K562 (cell line): ENCODE measurements around the gene ARHGEF9. TPM values are rescaled to one million over a fixed set of nuclear protein-coding genes. Genes with fewer than 3 reads are reported as not detected.

Experiments
- ATAC-seq: fragments of 200-7000 bp; cut with Tn5 transposase; 3 replicates; pipeline ENCODE4 v1.9.1; 2020; ENCODE audit warnings: moderate library complexity
- BruUV-seq: library from RNA; stranded (reverse); fragments of 400-500 nt; replicated peaks from 2 replicates; lab custom pipeline; 2021; lab: Mats Ljungman, UMichigan
- CTCF ChIA-PET: fragments of 300-600 bp; formaldehyde crosslinking; extraction: SDS; loops from one replicate; lab custom pipeline; 2021; ENCODE audit warnings: low intra/inter-chr PET ratio; lab: Yijun Ruan, JAX
- POLR2A ChIA-PET: fragments of 300-600, 350-650 bp; sonication (Branson Sonifier 250); formaldehyde crosslinking; extraction: SDS; loops from one replicate; lab custom pipeline; 2021; ENCODE audit warnings: antibody characterized with exemption, inconsistent platforms; lab: Yijun Ruan, JAX
- DNase-seq, 4 experiments: peaks; one replicate each; pipeline versions ENCODE4 v3.0.0 to v3.0.0-alpha.2; 2011 to 2018; ENCODE audit warnings: low spot score in 3 of 4, mixed read lengths in 3 of 4; ENCODE audit errors: extremely low read depth in 1 of 4
- FAIRE-seq: peaks from 2 replicates; lab custom pipeline; 2011; peaks lifted over from hg19 to GRCh38; lab: Jason Lieb, UNC
- H2AFZ ChIP-seq: 2 replicates; pipeline ENCODE4 v1.6.0; 2011; ENCODE audit warnings: low read depth, low read length, control low read depth, inconsistent platforms
- H3K27ac ChIP-seq: fragments of 200-600 bp; 3 replicates; pipeline ENCODE4 v1.8.0; 2011; ENCODE audit warnings: low read depth, mild to moderate bottlenecking, control low read depth, inconsistent platforms, low read length, moderate library complexity, mixed read lengths; ENCODE audit errors: extremely low read depth
- H3K27me3 ChIP-seq, 2 experiments: fragments of 300-600 bp in 1 of 2; 2 replicates in 1 of 2; 3 replicates in 1 of 2; pipeline versions ENCODE4 v1.6.0 to v1.8.0; 2011; ENCODE audit warnings: inconsistent platforms in 2 of 2, low read length in 2 of 2, mild to moderate bottlenecking in 1 of 2, mixed read lengths in 1 of 2, moderate library complexity in 1 of 2; ENCODE audit not compliant: control insufficient read depth in 2 of 2, insufficient read depth in 2 of 2
- H3K36me3 ChIP-seq: fragments of 300-600 bp; 3 replicates; pipeline ENCODE4 v1.8.0; 2011; ENCODE audit warnings: mild to moderate bottlenecking, low read length, inconsistent platforms; ENCODE audit not compliant: control insufficient read depth, insufficient read depth
- H3K4me1 ChIP-seq, 2 experiments: fragments of 200-600 bp in 1 of 2; replicated peaks in 1 of 2; 2 replicates in 1 of 2; 3 replicates in 1 of 2; pipeline versions ENCODE4 v1.5.1 to v1.8.0; 2011; ENCODE audit warnings: inconsistent platforms in 2 of 2, low read length in 2 of 2, mild to moderate bottlenecking in 1 of 2, mixed read lengths in 1 of 2, moderate library complexity in 1 of 2; ENCODE audit not compliant: control insufficient read depth in 2 of 2, insufficient read depth in 2 of 2
- H3K4me2 ChIP-seq: 2 replicates; pipeline ENCODE4 v1.6.1; 2011; ENCODE audit warnings: low read length, control low read depth, inconsistent platforms, mixed read lengths; ENCODE audit not compliant: insufficient read depth
- H3K4me3 ChIP-seq: fragments of 200-600 bp; sonication (generic), shearing (Covaris generic); 2 replicates; pipeline ENCODE4 v1.5.1; 2016; ENCODE audit warnings: control low read depth, inconsistent platforms
- H3K79me2 ChIP-seq: fragments of 200-600 bp; 3 replicates; pipeline ENCODE4 v1.8.0; 2011; ENCODE audit warnings: low read length, inconsistent platforms; ENCODE audit not compliant: control insufficient read depth, insufficient read depth
- H3K9ac ChIP-seq, 2 experiments: 2 replicates each; pipeline versions ENCODE4 v1.6.0 to v1.6.1; 2011; ENCODE audit warnings: low read depth in 2 of 2, low read length in 2 of 2, control low read depth in 1 of 2, inconsistent platforms in 1 of 2, mild to moderate bottlenecking in 1 of 2, mixed read lengths in 1 of 2; ENCODE audit not compliant: insufficient read depth in 1 of 2
- H3K9me1 ChIP-seq: one replicate; pipeline ENCODE4 v1.6.0; 2011; ENCODE audit warnings: inconsistent platforms, mild to moderate bottlenecking, low read length, moderate library complexity; ENCODE audit not compliant: control insufficient read depth, insufficient read depth
- H3K9me3 ChIP-seq: replicated peaks from 2 replicates; pipeline ENCODE4 v1.5.1; 2011; ENCODE audit warnings: low read depth, low read length, inconsistent platforms; ENCODE audit not compliant: control insufficient read depth, insufficient read depth
- H4K20me1 ChIP-seq: replicated peaks from 2 replicates; pipeline ENCODE4 v1.6.1; 2011; ENCODE audit warnings: low read length, inconsistent platforms, mixed read lengths; ENCODE audit not compliant: control insufficient read depth, insufficient read depth
- ASH1L ChIP-seq: fragments of 450-650 bp; IDR thresholded peaks from 2 replicates; pipeline ENCODE4 v1.6.1; 2018; ENCODE audit warnings: borderline replicate concordance, mild to moderate bottlenecking, low read depth; ENCODE audit not compliant: partially characterized antibody
- BRD9 ChIP-seq: fragments of 450-650 bp; IDR thresholded peaks from 2 replicates; pipeline ENCODE4 v1.6.1; 2018; ENCODE audit warnings: low read depth; ENCODE audit not compliant: partially characterized antibody
- E2F1 ChIP-seq: sonication (generic); formaldehyde crosslinking; IDR thresholded peaks from 2 replicates; pipeline ENCODE4 v1.8.1; 2023; ENCODE audit warnings: mild to moderate bottlenecking, missing genetic modification reagents, moderate library complexity
- KLF1 ChIP-seq: fragments of 450-650 bp; IDR thresholded peaks from 2 replicates; pipeline ENCODE4 v1.6.1; 2016; ENCODE audit warnings: missing genetic modification characterization, missing compliant biosample characterization
- PCBP2 ChIP-seq: fragments of 200-400 bp; formaldehyde crosslinking; IDR thresholded peaks from 2 replicates; pipeline ENCODE4 v1.6.1; 2018; ENCODE audit warnings: low read length, low read depth, mild to moderate bottlenecking, moderate library complexity; ENCODE audit not compliant: poor library complexity, severe bottlenecking
- RBM34 ChIP-seq: fragments of 200-400 bp; formaldehyde crosslinking; IDR thresholded peaks from 2 replicates; pipeline ENCODE4 v1.6.1; 2018; ENCODE audit warnings: low read length, borderline replicate concordance; ENCODE audit not compliant: insufficient read depth
- SAFB2 ChIP-seq: fragments of 200-400 bp; formaldehyde crosslinking; IDR thresholded peaks from 2 replicates; pipeline ENCODE4 v1.6.1; 2018; ENCODE audit warnings: borderline replicate concordance, low read length, low read depth, moderate library complexity; ENCODE audit not compliant: severe bottlenecking
- SMARCB1 ChIP-seq: IDR thresholded peaks from 2 replicates; pipeline ENCODE4 v1.6.1; 2011; ENCODE audit warnings: improper control_type of control experiment, low read depth; ENCODE audit not compliant: insufficient read length
- ZNF174 ChIP-seq: fragments of 250-450 bp; sonication (Bioruptor Pico); IDR thresholded peaks from 2 replicates; pipeline ENCODE4 v1.4.0; 2020; ENCODE audit warnings: mild to moderate bottlenecking
- WGBS: fragments of 100-300 bp; shearing (Covaris generic); methylation state at CpG from one replicate; pipeline ENCODE4 v1.1.6; 2016; ENCODE audit warnings: low coverage, mixed read lengths; ENCODE audit not compliant: insufficient coverage; ENCODE audit errors: missing lambda C conversion rate; 5-methylcytosine and 5-hydroxymethylcytosine counted together
- in situ Hi-C: fragments of 300-500 bp; cut with MboI; formaldehyde crosslinking; loops from 4 replicates; pipeline ENCODE4 v1.15.0; 2018; ENCODE audit warnings: inconsistent platforms, mixed read lengths
- intact Hi-C: fragments of 100-400 bp; cut with micrococcal nuclease; formaldehyde crosslinking; loops from 2 replicates; pipeline ENCODE4 v1.14.2; 2022
- polyA plus RNA-seq, 8 experiments: library from polyadenylated mRNA; depleted of rRNA in 4 of 8; stranded (reverse) in 5 of 8; unstranded in 3 of 8; fragments of >200 nt; fragmentation: Nextera tagmentation in 2 of 8; fragmentation: Illumina TruSeq in 1 of 8; extraction: Ambion mirVana in 2 of 8; extraction: Trizol in 1 of 8; gene quantifications; 2 replicates each; pipeline versions ENCODE4 v1.2.1 to v1.2.3, GENCODE V29; 2011 to 2014; ENCODE audit warnings: inconsistent platforms in 1 of 8, missing spikeins in 1 of 8
- total RNA-seq, 7 experiments: library from RNA; depleted of rRNA in 6 of 7; stranded (reverse); fragments of >200 nt in 6 of 7; fragmentation: Illumina TruSeq in 2 of 7; extraction: Trizol in 2 of 7; gene quantifications; 2 replicates each; pipeline versions ENCODE4 v1.2.1 to v1.2.3, GENCODE V29; 2011 to 2021; ENCODE audit warnings: low replicate concordance in 1 of 7

The ARHGEF9 gene
- total and polyA plus RNA-seq, 9 of the 15 experiments (the other 6 are each of a cell fraction or from before 2014, with no cell fraction given) = 0.09 to 0.24 (median 0.15) TPM; not detected in 2

DNA sequence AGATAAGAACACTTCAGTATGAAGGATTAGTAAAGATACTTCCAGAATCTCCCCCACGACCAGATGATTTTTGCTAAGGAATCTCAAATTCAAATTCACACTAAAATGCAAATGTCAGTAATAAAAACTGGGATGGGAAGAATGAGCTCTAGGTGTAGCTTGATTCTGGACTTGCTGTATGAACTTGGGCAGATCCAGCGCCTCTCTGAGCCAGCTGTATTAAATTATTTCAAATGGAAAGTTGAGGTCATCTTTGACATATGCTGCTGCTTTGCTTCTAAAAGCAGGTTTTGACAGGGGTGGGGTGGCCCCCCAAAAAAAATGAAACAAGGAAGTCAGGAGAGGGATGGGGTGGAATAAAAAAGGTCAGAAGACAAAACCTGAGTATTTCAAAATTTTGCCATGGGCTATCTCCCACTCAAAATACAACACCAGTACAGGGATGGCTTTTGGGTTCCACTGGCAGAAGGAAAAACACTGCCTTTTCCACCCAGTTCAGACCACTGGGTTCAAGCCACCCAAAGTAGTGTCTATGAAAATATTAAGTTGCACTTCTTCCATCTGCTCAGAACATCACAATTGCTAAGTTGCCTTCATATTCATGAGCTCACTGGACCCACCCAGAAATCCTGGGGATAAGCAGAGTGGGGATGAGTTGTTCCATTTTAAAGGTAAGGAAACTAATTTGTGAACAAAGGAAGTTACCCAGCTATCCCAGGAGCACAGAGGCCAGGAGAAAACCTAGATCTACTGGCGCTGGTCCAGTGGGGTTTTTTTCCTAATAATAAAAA lies 47.7 kb downstream of the ARHGEF9 start (continued):
- no peak for TF ChIP-seq E2F1 (CRISPR knock-in tag)
- no peak for TF ChIP-seq BRD9
- TF ChIP-seq RBM34 = no peak
- TF ChIP-seq SAFB2 = no peak
- no peak for TF ChIP-seq ASH1L
- TF ChIP-seq ZNF174 = no peak

GRCh38 chrX:63735882-63736281 lies 49.1 kb downstream of the ARHGEF9 start:
- intact Hi-C loops (no loop called here), in situ Hi-C loops (no loop called here)
- no peaks in the 10 kb centered on the region for H3K36me3 ChIP-seq
- H3K27ac ChIP-seq = no peak overlapping the region
- TF ChIP-seq PCBP2 = no peak
- no peak for TF ChIP-seq KLF1 (tag)
- no peak for TF ChIP-seq SMARCB1
- H3K79me2 ChIP-seq = no peaks in the 10 kb centered on the region
- no peak for FAIRE-seq
- H4K20me1 ChIP-seq = no peaks in the 10 kb centered on the region
- no peak overlapping the region for H3K4me2 ChIP-seq
- no peak for DNase-seq
- H3K4me1 ChIP-seq = no peaks in the 10 kb centered on the region
- CTCF ChIA-PET = no interaction called here
- no TSS peak for BruUV-seq
- 0% methylated on average over 1 of the region's 1 CpG for WGBS
- H3K4me3 ChIP-seq = no peak overlapping the region
- no peak overlapping the region for H3K9ac ChIP-seq
- H3K9me3 ChIP-seq = no peaks in the 10 kb centered on the region
- no peaks in the 10 kb centered on the region for H3K9me1 ChIP-seq
- ATAC-seq = no peak
- no peaks in the 10 kb centered on the region for H3K27me3 ChIP-seq
- POLR2A ChIA-PET = interaction anchor here (0.6 kb wide), 1 partner anchor 22 kb away, joined by 3 read pairs; no protein-coding TSS in a partner anchor
- no peak overlapping the region for H2AFZ ChIP-seq
